Astrocyte of the hippocampus (primary cell): Measurements from ENCODE around the gene MTMR8.

Experiments
- DNase-seq: peaks from one replicate; pipeline ENCODE4 v3.0.0; 2011; ENCODE audit warnings: low read depth, low spot score

Gene MTMR8

DNA sequence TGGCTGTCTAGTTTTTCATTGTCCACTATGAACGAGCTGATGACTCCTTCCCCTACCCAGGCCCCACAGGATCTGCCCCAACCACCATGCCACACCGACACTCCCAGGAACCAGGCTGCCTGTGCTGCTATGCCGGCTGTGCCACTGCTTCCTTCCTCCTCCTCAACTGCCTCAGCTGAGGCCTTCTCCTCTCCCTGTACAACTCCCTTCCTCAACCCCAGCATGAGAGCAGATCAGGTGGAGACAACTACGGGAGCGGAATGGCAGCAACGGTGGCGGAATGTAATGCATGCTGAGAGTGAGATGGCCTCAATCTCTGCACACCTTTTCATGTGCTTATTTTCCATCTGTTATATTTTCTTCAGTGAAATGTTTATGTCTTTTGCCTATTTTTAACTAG, 88.5 kb downstream of the MTMR8 start:
- no peak for DNase-seq

DNA sequence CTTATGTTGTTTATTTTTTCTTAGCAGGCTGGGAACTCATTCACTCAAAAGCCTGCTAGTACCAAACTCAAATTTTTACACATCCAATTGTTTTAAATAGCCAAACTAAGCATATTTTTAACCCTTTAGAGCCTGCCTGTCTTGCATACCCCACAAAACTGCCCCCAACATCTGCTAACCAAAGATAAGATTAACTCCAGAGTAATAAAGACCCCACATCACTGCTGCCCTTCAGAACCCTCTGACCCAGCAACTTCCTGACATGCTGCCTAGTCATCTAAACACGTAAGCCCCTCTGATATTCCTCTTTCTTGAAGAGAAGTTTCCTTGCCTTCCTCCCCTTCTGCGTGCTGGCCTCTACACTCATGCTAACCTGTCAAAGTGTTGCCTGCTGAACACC, 104.1 kb downstream of the MTMR8 start:
- no peak for DNase-seq

DNA sequence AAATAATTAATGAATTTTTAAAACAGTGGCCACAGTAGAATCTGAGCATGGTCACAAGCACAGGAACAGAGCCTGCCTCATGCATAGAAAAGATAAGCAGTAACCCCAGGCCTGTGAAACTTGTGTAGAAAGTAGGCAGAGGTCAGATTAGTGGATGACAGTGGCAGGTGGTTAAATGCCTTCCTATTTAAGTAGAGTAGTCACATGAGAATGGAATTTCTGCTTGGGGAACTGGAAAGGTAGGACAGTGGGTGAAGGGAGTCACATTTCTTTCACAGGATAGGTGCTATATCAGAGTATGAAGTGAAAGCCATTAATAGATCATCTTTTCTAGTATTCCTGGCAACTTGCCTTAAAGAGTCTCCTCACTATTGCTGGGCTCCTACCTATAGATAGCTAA, 130.0 kb downstream of the MTMR8 start:
- no peak for DNase-seq

DNA sequence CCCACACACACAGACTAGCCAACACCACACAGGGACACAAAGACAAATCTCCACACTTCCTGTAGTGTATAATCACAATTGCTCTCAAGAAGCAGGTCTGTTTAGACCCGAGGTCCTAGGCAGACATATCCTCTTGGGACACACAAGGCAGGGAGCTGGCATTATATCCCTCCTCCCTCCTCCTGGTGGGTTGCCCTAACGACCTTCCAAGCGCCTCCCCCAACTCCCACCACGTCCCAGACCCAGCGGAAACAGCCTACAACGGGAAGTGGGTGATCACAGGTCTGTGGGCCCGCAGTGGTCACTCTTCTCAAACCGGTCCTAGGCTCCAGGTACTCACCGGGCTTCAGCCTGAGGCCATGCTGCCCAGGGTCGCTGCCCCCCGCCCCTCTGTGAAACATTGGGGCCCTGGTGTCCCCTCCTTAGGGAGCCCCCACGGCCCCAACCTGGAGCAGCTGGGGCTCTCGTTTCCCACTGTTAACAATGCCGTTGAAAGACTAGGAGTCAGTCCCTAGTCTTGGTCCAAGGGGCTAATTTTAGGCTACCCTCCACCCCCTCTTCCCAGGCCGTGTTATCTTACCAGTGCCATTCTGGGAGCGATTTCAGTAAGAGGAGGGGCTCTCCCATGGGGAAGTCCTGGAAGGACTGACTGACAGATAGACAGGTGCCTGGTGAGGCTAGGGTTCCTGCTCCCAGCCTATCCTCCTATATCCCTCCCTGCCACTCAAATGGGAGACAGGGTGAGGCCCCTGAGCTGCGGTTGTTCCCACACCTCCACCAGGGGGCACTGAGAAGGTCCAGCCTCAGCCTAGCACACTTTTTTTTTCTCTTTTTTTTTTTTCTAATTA, 164.9 kb downstream of the MTMR8 start, which contains the start of gene ASB12:
TSS of gene ASB12 (minus strand) at position 485 of the 848 bp plus-strand sequence. CDS start 4,957 bp downstream, outside the sequence.
- no peak for DNase-seq

DNA sequence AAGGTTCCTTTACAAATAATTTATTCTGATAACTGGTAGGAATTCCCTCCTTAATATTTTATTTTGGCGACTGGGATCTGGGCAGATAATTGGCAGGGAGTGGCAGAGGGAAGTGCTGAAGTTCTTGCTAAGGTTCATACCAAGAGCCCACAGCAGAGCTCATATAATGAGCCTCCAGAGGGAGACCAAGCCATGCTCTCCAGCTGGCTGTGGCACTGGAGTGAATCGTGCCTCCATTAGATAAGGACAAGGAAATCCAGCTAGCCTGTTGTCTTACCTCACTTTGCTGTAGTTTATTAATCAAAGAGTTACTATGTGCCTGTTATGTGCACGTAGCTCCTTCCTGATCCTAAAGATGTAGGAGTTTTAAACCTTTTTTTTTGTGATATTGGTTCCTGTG, 166.1 kb downstream of the MTMR8 start:
- DNase-seq = no peak
